DOHH2 (cell line): ENCODE data around the gene ARHGAP22.

ENCODE experiments used
- CTCF ChIP-seq: fragments of 200-600 bp; sonication (generic); IDR thresholded peaks from one replicate; pipeline ENCODE4 v1.5.1; 2014; ENCODE audit warnings: antibody characterized with exemption, mild to moderate bottlenecking, low read depth, low read length; ENCODE audit not compliant: poor library complexity, severe bottlenecking
- EZH2phosphoT487 ChIP-seq: fragments of 200-600 bp; sonication (generic); IDR thresholded peaks from 2 replicates; pipeline ENCODE4 v1.6.1; 2017; ENCODE audit warnings: borderline replicate concordance, mild to moderate bottlenecking, antibody characterized with exemption, low read length, moderate library complexity, mixed read lengths

GRCh38 chr10:48525113-48525512 is 79.8 kb downstream of the ARHGAP22 start:
- TF ChIP-seq CTCF (no peak), EZH2phosphoT487 (no peak)
